Colonic mucosa (tissue), 4 donors: ENCODE results near the gene LPGAT1. TPM values are rescaled to one million over a fixed set of nuclear protein-coding genes. Genes with fewer than 3 reads are reported as not detected.

Experiments
- DNase-seq: peaks from one replicate; pipeline ENCODE4 v3.0.0-alpha.2; 2020
- H3K27ac ChIP-seq: fragments of 200-600 bp; one replicate; pipeline ENCODE4 v1.8.0; 2021
- H3K27me3 ChIP-seq: fragments of 200-600 bp; one replicate; pipeline ENCODE4 v1.8.0; 2021
- H3K36me3 ChIP-seq: fragments of 200-600 bp; one replicate; pipeline ENCODE4 v1.8.0; 2021
- H3K4me1 ChIP-seq: fragments of 200-600 bp; one replicate; pipeline ENCODE4 v1.8.0; 2021; ENCODE audit warnings: mild to moderate bottlenecking
- H3K4me3 ChIP-seq: fragments of 200-600 bp; one replicate; pipeline ENCODE4 v1.8.0; 2021
- H3K9ac ChIP-seq, 2 donors: one replicate each; pipeline ENCODE4 v1.7.0; 2013; ENCODE audit warnings: control low read depth in 2 of 2, low read depth in 2 of 2, low read length in 2 of 2
- H3K9me3 ChIP-seq: fragments of 200-600 bp; one replicate; pipeline ENCODE4 v1.8.0; 2021
- CTCF ChIP-seq: fragments of 200-600 bp; IDR thresholded peaks from one replicate; pipeline ENCODE4 v1.8.0; 2022; ENCODE audit warnings: antibody characterized with exemption, mild to moderate bottlenecking
- intact Hi-C: fragments of 100-400 bp; cut with DNase I; formaldehyde crosslinking; loops from one replicate; pipeline ENCODE4 v1.14.1; 2022
- total RNA-seq, 2 donors: library from RNA; stranded (reverse); fragmentation: NEBNext Ultra II Directional in 1 of 2; extraction: Animal tissue kit (Norgen Biotek cat#: 25700) in 1 of 2; gene quantifications; one replicate each; pipeline ENCODE4 v1.2.1, GENCODE V29; 2021
- donor health status: healthy.
- donor health status: DM: no; HTN: no; CAD: no.
- donor health status: DM: no; HTN: no; CAD: no.

The LPGAT1 gene
- total RNA-seq, 2 donors from 2014 or later: 44.2 to 50.8 TPM

- Histone ChIP-seq H3K4me1 (no peaks in the 10 kb centered on the region), H3K27ac (no peak overlapping the region), H3K9me3 (no peaks in the 10 kb centered on the region), H3K4me3 (no peak overlapping the region), H3K36me3 (no peaks in the 10 kb centered on the region), H3K9ac (no peak overlapping the region), H3K27me3 (no peaks in the 10 kb centered on the region)
- TF ChIP-seq CTCF: no peak
- no peak for DNase-seq
- intact Hi-C loops: no loop called here
These were observed 78.2 kb downstream of the LPGAT1 start for GRCh38 chr1:211752317-211752716.

- intact Hi-C loops: no loop called here
- no peaks in the 10 kb centered on the region for H3K4me1 ChIP-seq
- DNase-seq: no peak
- H3K36me3 ChIP-seq: no peaks in the 10 kb centered on the region
- no peaks in the 10 kb centered on the region for H3K9me3 ChIP-seq
- no peak overlapping the region for H3K27ac ChIP-seq
- H3K27me3 ChIP-seq: no peaks in the 10 kb centered on the region
- TF ChIP-seq CTCF: no peak
- H3K9ac ChIP-seq: no peak overlapping the region
- H3K4me3 ChIP-seq: no peak overlapping the region
These were observed 79.1 kb downstream of the LPGAT1 start for GRCh38 chr1:211751438-211751837.

GRCh38 chr1:211750599-211750998, 80.0 kb downstream of the LPGAT1 start:
- H3K4me3 ChIP-seq: no peak overlapping the region
- no peaks in the 10 kb centered on the region for H3K27me3 ChIP-seq
- H3K9ac ChIP-seq: no peak overlapping the region
- H3K36me3 ChIP-seq: no peaks in the 10 kb centered on the region
- intact Hi-C loops: no loop called here
- no peaks in the 10 kb centered on the region for H3K4me1 ChIP-seq
- H3K9me3 ChIP-seq: no peaks in the 10 kb centered on the region
- DNase-seq: no peak
- TF ChIP-seq CTCF: no peak
- H3K27ac ChIP-seq: no peak overlapping the region

- intact Hi-C loops: no loop called here
- TF ChIP-seq CTCF: no peak
- Histone ChIP-seq H3K27me3 (no peaks in the 10 kb centered on the region), H3K9ac (no peak overlapping the region), H3K36me3 (no peaks in the 10 kb centered on the region), H3K4me1 (no peaks in the 10 kb centered on the region), H3K27ac (no peak overlapping the region), H3K9me3 (no peaks in the 10 kb centered on the region), H3K4me3 (no peak overlapping the region)
- DNase-seq: no peak
These were observed 81.3 kb downstream of the LPGAT1 start for GRCh38 chr1:211749251-211749650.

GRCh38 chr1:211748810-211749209, 81.8 kb downstream of the LPGAT1 start:
- intact Hi-C loops: no loop called here
- H3K27me3 ChIP-seq: no peaks in the 10 kb centered on the region

More at GRCh38 chr1:211748810-211749209, 81.8 kb downstream of the LPGAT1 start:
- no peak overlapping the region for H3K27ac ChIP-seq
- H3K36me3 ChIP-seq: no peaks in the 10 kb centered on the region
- H3K4me1 ChIP-seq: no peaks in the 10 kb centered on the region
- H3K9ac ChIP-seq: no peak overlapping the region
- H3K9me3 ChIP-seq: no peaks in the 10 kb centered on the region
- DNase-seq: no peak
- no peak overlapping the region for H3K4me3 ChIP-seq
- TF ChIP-seq CTCF: no peak
